ENCODE measurements around the gene ANKZF1.

ANKZF1 gene

DNA sequence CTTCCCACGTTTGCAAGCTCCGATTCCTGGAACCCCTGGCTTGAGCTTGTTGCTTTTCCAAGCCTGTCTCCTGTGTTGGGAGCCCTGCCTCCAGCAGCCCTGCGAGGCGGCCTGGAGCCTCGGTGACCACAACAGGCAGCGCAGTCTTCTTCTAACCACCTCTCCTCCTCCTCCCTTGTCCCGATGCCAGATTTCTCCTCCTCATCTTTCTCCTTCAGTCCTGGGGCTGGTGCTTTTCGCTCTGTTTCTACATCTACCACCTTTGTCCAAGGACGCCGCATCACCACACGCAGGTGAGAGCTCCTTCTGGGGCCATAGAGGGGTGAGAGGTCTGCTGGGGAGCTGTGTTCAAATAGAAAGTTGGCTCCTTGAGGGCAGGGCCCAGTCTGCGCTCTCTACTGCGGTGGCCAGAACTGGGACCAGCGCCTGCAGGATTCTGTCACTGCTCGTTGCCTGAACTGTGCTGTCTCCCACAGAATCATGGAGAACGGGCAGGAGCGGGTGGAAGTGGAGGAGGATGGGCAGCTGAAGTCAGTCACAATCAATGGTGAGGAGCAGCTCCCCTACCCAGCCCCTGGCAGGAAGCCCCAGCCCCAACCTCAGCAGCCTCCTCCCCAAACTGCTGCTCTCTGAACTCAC lies 53.5 kb downstream of the ANKZF1 start:
- TF ChIP-seq CTCF (IDR thresholded peaks at IDR 0.05; ENCODE audit: low read depth, low read length) = no peak
- no peak for DNase-seq (ENCODE audit: extremely low read depth, low read depth)

- DNase-seq (ENCODE audit: extremely low read depth, low read depth) = no peak
- no peak for TF ChIP-seq CTCF (IDR thresholded peaks at IDR 0.05; ENCODE audit: low read depth, low read length)
These were observed 55.1 kb downstream of the ANKZF1 start for GRCh38 chr2:219284501-219285372.

- no peak for DNase-seq (ENCODE audit: extremely low read depth, low read depth)
- no peak for TF ChIP-seq CTCF (IDR thresholded peaks at IDR 0.05; ENCODE audit: low read depth, low read length)
These were observed 55.7 kb downstream of the ANKZF1 start for GRCh38 chr2:219285373-219285735.

DNA sequence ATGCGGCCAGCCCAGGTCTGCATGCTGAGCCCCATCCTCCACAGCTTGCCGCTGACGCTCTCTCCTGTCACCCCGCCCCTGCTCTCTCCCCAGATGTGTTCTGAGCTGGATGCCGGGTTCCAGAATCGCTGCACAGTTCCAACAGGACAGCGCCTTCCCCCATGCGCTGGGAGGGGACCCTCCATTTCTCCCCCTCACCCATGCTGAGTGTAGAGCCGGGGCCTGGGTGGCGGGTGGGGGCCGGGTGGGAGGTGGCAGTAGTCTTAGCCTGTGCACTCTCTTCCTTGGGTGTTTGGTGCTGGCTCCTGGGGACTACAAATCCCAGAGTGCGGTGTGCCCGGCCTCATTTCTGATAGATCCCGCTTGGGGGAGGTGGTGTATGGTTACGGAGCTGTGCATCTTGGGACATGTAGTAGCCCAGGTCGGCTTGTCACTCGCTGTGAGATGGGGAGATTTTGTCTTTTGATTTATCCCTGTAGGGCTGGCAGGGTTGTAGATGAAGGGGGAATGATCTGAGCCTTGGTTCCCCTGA lies 56.4 kb downstream of the ANKZF1 start:
- no peak for TF ChIP-seq CTCF (IDR thresholded peaks at IDR 0.05; ENCODE audit: low read depth, low read length)
- peak; percentile 23 for DNase-seq (ENCODE audit: extremely low read depth, low read depth)

Data from AG09319 (cell line).